K562 (cell line): ENCODE results near the gene TRIP6.

ENCODE experiments used
- ELF2 ChIP-seq: fragments of 250-450 bp; sonication (Bioruptor Pico); IDR thresholded peaks from 2 replicates; pipeline ENCODE4 v1.5.0; 2021; ENCODE audit warnings: mild to moderate bottlenecking
- EZH2 ChIP-seq: IDR thresholded peaks from 2 replicates; pipeline ENCODE4 v1.6.1; 2012; ENCODE audit warnings: low read depth, mild to moderate bottlenecking, inconsistent platforms, low read length, borderline replicate concordance
- GATA2 ChIP-seq: sonication (generic); formaldehyde crosslinking; IDR thresholded peaks from 2 replicates; pipeline ENCODE4 v1.4.0; 2020; ENCODE audit warnings: mild to moderate bottlenecking, missing genetic modification reagents
- NR2C2 ChIP-seq, 2 experiments: fragments of 200-800 bp in 1 of 2; sonication (Bioruptor generic) in 1 of 2; sonication (generic) in 1 of 2; formaldehyde crosslinking in 1 of 2; IDR thresholded peaks; 2 replicates each; pipeline versions ENCODE4 v1.6.1 to v1.8.0; 2016 to 2022; ENCODE audit warnings: mild to moderate bottlenecking in 1 of 2, missing compliant biosample characterization in 1 of 2, missing genetic modification characterization in 1 of 2, missing genetic modification reagents in 1 of 2
- POLR2G ChIP-seq: fragments of 200-400 bp; formaldehyde crosslinking; IDR thresholded peaks from 2 replicates; pipeline ENCODE4 v1.6.1; 2017; ENCODE audit warnings: low read depth, mild to moderate bottlenecking, antibody characterized with exemption, low read length, moderate library complexity
- RBM34 ChIP-seq: fragments of 200-400 bp; formaldehyde crosslinking; IDR thresholded peaks from 2 replicates; pipeline ENCODE4 v1.6.1; 2018; ENCODE audit warnings: low read length, borderline replicate concordance; ENCODE audit not compliant: insufficient read depth
- SRF ChIP-seq, 2 experiments: fragments of 250-450, 450-650 bp in 1 of 2; sonication (Bioruptor Pico) in 1 of 2; sonication (generic) in 1 of 2; formaldehyde crosslinking; IDR thresholded peaks; 2 replicates each; pipeline versions ENCODE4 v1.5.0 to v1.5.1; 2020 to 2022; ENCODE audit warnings: mild to moderate bottlenecking in 1 of 2, missing genetic modification reagents in 1 of 2
- TOE1 ChIP-seq, 2 experiments: fragments of 450-650 bp in 1 of 2; sonication (generic) in 1 of 2; formaldehyde crosslinking in 1 of 2; IDR thresholded peaks; 2 replicates each; pipeline versions ENCODE4 v1.7.1 to v1.8.0; 2016 to 2022; ENCODE audit warnings: borderline replicate concordance in 2 of 2, mild to moderate bottlenecking in 2 of 2, antibody characterized with exemption in 1 of 2, inconsistent platforms in 1 of 2, low read depth in 1 of 2, missing genetic modification reagents in 1 of 2, moderate library complexity in 1 of 2
- USF2 ChIP-seq: sonication (generic); formaldehyde crosslinking; IDR thresholded peaks from 2 replicates; pipeline ENCODE4 v1.5.0; 2020; ENCODE audit warnings: missing genetic modification reagents
- TF ChIP-seq, protein P1 (sequence below), 3 experiments: IDR thresholded peaks in 2 of 3; conservative IDR thresholded peaks in 1 of 3; 2 replicates each; pipeline ENCODE4 v1.5.1; 2011 to 2012; ENCODE audit warnings: low read length in 3 of 3, mild to moderate bottlenecking in 3 of 3, control low read depth in 2 of 3, improper control_type of control experiment in 1 of 3, inconsistent platforms in 1 of 3, low read depth in 1 of 3, mixed read lengths in 1 of 3, moderate library complexity in 1 of 3; ENCODE audit not compliant: insufficient read depth in 2 of 3
- TF ChIP-seq, protein P2 (sequence below), 2 experiments: fragments of 250-450 bp in 1 of 2; fragments of 450-650 bp in 1 of 2; sonication (Bioruptor Pico) in 1 of 2; IDR thresholded peaks; 2 replicates each; pipeline versions ENCODE4 v1.6.1 to v1.8.0; 2016 to 2021; ENCODE audit warnings: mild to moderate bottlenecking in 2 of 2, moderate library complexity in 2 of 2, missing compliant biosample characterization in 1 of 2, missing genetic modification characterization in 1 of 2

GRCh38 chr7:100880645-100881044, 13.5 kb downstream of the TRIP6 start:
- no peak for TF ChIP-seq USF2
- TF ChIP-seq NR2C2 (CRISPR knock-in tag; IDR thresholded peaks at IDR 0.05), result no peak
- TF ChIP-seq NR2C2 (tag; IDR thresholded peaks at IDR 0.05), result no peak
- TF ChIP-seq, protein P1, sequence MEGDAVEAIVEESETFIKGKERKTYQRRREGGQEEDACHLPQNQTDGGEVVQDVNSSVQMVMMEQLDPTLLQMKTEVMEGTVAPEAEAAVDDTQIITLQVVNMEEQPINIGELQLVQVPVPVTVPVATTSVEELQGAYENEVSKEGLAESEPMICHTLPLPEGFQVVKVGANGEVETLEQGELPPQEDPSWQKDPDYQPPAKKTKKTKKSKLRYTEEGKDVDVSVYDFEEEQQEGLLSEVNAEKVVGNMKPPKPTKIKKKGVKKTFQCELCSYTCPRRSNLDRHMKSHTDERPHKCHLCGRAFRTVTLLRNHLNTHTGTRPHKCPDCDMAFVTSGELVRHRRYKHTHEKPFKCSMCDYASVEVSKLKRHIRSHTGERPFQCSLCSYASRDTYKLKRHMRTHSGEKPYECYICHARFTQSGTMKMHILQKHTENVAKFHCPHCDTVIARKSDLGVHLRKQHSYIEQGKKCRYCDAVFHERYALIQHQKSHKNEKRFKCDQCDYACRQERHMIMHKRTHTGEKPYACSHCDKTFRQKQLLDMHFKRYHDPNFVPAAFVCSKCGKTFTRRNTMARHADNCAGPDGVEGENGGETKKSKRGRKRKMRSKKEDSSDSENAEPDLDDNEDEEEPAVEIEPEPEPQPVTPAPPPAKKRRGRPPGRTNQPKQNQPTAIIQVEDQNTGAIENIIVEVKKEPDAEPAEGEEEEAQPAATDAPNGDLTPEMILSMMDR (IDR thresholded peaks at IDR 0.05 in 2 of 3, conservative IDR thresholded peaks at IDR 0.05 in 1 of 3; ENCODE audit: insufficient read depth in 2 of 3, low read depth in 1 of 3, low read length in 3 of 3), result no peak
- no peak for TF ChIP-seq EZH2
- no peak for TF ChIP-seq POLR2G
- no peak for TF ChIP-seq RBM34
- no peak for TF ChIP-seq GATA2 (CRISPR knock-in tag)
- TF ChIP-seq TOE1 (IDR thresholded peaks at IDR 0.05; ENCODE audit: borderline replicate concordance), result no peak
- no peak for TF ChIP-seq TOE1 (CRISPR knock-in tag; IDR thresholded peaks at IDR 0.05; ENCODE audit: borderline replicate concordance, low read depth)
- TF ChIP-seq SRF (CRISPR knock-in tag; IDR thresholded peaks at IDR 0.05), result no peak
- TF ChIP-seq, protein P2, sequence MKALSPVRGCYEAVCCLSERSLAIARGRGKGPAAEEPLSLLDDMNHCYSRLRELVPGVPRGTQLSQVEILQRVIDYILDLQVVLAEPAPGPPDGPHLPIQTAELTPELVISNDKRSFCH (CRISPR knock-in tag; IDR thresholded peaks at IDR 0.05), result no peak
- TF ChIP-seq, protein P2 (tag; IDR thresholded peaks at IDR 0.05), result no peak
- TF ChIP-seq ELF2 (CRISPR knock-in tag), result no peak
